ENCODE data around the gene BCAS1.

Gene BCAS1

DNA sequence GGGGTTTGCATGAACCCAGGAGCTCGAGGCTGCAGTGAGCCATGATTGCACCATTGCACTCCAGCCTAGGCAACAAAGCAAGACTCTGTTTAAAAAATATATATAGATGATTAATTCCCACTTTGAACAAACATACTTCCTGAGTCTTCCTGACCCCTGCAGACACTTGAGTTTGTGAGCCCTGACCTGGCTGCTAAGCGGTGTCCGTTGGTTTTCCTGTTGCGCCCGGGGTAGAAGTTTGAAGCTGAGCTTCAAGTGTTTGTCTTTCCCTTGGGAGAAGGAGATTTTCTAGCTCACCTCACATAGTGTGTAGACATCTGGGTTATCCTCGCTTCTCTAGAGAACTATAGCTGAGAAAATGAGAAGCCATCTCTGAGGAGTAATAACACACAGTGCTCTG, 11.7 kb upstream of the BCAS1 start:
- Mint-ChIP-seq H3K27ac (no peak overlapping the region), H3K27me3 (no peaks in the 10 kb centered on the region), H3K9me3 (no peaks in the 10 kb centered on the region), H3K4me3 (no peak overlapping the region), H3K4me1 (ENCODE audit: low read depth in 2 of 2) (peaks cover 13 to 21% of the 10 kb centered on the region in 2 donors), H3K36me3 (ENCODE audit: insufficient read depth) (no peaks in the 10 kb centered on the region)
- DNase-seq (no peak), ATAC-seq (replicated peaks) (no peak)

DNA sequence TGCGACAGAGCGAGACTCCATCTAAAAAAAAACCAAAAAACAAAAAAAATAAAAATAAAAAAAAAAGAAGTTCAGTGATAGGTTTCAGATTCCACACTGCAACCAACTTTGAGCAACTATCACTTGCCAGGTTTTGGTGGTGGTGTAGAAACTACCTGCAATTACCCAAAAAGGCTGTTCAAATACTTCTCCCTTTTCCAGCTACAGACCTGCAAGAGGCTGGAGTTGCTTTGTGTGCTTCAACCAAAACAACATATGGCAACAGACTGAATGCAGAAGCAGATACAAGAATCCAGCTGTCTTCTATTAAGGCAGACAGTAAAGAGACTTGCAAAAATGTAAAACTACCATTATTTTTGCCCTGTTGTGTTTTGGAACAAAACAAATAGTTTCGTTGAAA, 9.3 kb upstream of the BCAS1 start:
- H3K36me3 Mint-ChIP-seq (ENCODE audit: insufficient read depth) = no peaks in the 10 kb centered on the region
- peaks cover 17 to 24% of the 10 kb centered on the region in 2 donors for H3K4me1 Mint-ChIP-seq (ENCODE audit: low read depth in 2 of 2)
- H3K9me3 Mint-ChIP-seq = peaks cover 0 to 1% of the 10 kb centered on the region in 2 donors
- H3K27ac Mint-ChIP-seq = peak overlapping the region in 1 of 2 donors; percentile 32
- ATAC-seq (replicated peaks) = no peak
- H3K4me3 Mint-ChIP-seq = no peak overlapping the region
- no peak for DNase-seq
- no peaks in the 10 kb centered on the region for H3K27me3 Mint-ChIP-seq

DNA sequence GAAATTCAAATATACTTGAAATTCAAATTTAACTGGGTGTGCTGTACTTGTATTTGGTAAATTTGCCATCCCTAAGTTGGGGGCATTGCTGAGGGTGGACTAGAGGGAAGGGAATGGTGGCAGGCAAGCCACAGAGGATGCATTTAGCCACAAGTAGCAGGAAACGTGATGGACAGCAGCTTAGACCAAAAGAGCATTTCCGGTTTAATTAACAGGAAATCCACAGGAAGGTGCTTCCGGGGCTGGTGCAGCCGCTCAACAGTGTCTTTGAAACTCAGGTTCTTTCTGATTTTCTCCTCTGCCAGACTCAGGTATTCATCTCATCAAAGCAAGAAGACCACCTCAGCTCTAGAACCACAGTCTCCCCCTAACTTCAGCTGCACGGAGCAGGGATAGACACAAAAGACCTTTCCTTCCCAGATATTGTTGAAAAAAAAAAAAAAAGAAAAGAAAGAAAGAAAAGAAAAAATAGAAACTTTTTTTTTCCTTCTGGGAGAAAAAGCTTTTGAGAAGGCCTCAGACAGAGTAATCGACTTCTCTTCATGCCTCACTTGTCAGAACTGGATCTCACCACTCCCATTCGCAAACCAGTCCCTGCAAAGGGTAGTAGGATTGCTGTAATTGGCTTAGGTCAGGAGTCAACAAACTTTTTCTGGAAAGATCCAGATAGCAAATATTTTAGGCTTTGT, 8.0 kb upstream of the BCAS1 start:
- H3K4me3 Mint-ChIP-seq = peak overlapping the region; percentile 75 to 76
- DNase-seq (peak in 1 of 3 experiments; percentile 4), ATAC-seq (replicated peaks) (peak; percentile 68)
- no peaks in the 10 kb centered on the region for H3K36me3 Mint-ChIP-seq (ENCODE audit: insufficient read depth)
- peaks cover 0 to 1% of the 10 kb centered on the region in 2 donors for H3K9me3 Mint-ChIP-seq
- peak overlapping the region; percentile 89 to 90 for H3K27ac Mint-ChIP-seq
- no peaks in the 10 kb centered on the region for H3K27me3 Mint-ChIP-seq
- H3K4me1 Mint-ChIP-seq (ENCODE audit: low read depth in 2 of 2) = peaks cover 17 to 24% of the 10 kb centered on the region in 2 donors

DNA sequence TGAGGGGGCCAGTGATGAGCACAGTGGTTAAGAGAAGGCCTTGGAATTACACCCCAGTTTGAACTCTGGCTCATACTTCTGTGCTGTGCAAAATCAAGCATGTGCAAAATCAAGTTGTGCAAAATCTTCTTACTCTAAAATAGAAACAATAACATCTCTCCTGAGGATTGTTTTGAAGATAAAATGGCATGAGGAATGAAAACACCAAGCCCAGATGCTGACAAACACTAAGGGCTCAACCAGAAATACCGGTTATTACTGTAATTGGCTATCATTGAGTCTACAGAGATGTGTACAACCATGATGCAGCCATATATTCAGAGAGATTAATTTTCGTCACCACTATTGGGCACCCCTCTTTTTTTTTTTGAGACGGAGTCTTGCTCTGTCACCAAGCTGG, 5.9 kb upstream of the BCAS1 start:
- no peak for DNase-seq
- no peaks in the 10 kb centered on the region for H3K27me3 Mint-ChIP-seq
- H3K36me3 Mint-ChIP-seq (ENCODE audit: insufficient read depth) = no peaks in the 10 kb centered on the region
- H3K4me1 Mint-ChIP-seq (ENCODE audit: low read depth in 2 of 2) = peaks cover 17 to 24% of the 10 kb centered on the region in 2 donors
- no peak overlapping the region for H3K27ac Mint-ChIP-seq
- no peak overlapping the region for H3K4me3 Mint-ChIP-seq
- H3K9me3 Mint-ChIP-seq = peaks cover 0 to 1% of the 10 kb centered on the region in 2 donors
- ATAC-seq (replicated peaks) = no peak

DNA sequence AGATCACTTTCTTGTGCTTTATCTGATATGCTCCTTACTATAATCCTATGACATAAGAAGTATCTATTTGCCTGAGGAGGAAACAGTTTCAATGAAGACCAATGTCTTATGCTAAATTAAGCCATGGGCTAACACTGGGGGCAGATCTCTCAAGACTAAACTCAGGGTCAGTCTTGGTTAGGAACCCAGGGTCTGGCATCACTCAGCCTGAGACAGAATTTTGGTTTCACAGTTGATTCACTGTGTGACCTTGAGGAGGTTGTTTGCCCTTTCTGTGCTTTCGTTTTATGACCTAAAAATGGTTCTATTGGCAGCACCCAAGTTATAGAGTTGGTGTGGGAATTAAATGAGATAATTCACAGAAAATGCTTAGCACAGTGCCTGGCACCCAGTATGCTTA, 4.9 kb upstream of the BCAS1 start:
- DNase-seq = no peak
- Mint-ChIP-seq H3K4me1 (ENCODE audit: low read depth in 2 of 2) (peaks cover 17 to 24% of the 10 kb centered on the region in 2 donors), H3K36me3 (ENCODE audit: insufficient read depth) (no peaks in the 10 kb centered on the region), H3K27me3 (no peaks in the 10 kb centered on the region), H3K27ac (peak overlapping the region in 1 of 2 donors; percentile 16), H3K4me3 (no peak overlapping the region), H3K9me3 (peaks cover 0 to 1% of the 10 kb centered on the region in 2 donors)
- no peak for ATAC-seq (replicated peaks)

DNA sequence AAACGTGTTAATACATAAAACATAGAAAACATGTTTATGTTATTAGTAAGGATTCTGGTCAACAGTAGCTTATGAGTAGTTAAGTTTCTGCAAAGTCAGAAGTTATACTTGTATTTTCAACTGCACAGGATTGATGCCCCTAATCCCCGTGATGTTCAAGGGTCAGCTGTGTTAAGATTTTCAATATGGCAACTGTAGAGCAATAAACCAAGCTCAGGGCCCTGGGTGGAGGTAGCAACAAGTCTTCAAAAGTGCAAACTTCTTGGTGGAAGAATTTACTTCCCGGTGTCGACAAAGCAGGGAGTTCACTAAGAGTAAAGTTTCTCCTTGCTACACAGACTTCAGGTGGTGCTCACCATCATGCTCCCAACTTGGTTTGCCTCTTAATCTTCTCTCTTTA, 4.1 kb upstream of the BCAS1 start:
- H3K27me3 Mint-ChIP-seq = no peaks in the 10 kb centered on the region
- H3K9me3 Mint-ChIP-seq = peaks cover 0 to 1% of the 10 kb centered on the region in 2 donors
- peaks cover 17 to 24% of the 10 kb centered on the region in 2 donors for H3K4me1 Mint-ChIP-seq (ENCODE audit: low read depth in 2 of 2)
- H3K36me3 Mint-ChIP-seq (ENCODE audit: insufficient read depth) = no peaks in the 10 kb centered on the region
- no peak overlapping the region for H3K27ac Mint-ChIP-seq
- ATAC-seq (replicated peaks) (no peak), DNase-seq (no peak)
- H3K4me3 Mint-ChIP-seq = no peak overlapping the region

DNA sequence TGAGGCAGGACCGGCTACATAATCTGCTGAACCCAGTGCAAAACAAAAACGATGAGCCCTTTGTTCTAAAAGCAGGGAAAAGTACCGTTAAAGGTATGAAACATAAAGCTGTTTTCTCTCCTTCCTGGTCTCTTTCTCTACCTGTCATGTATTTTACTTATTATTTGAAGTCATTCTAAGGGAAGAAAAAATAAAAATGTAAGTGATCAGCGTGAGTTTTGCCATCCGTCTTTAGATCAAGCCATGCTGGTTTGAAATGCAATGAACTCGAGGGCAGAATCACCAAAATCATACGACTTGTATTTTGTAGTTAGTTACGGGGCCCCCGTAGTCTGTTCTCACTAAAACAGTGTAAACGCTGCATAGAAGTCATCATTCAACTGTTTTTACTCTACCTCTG, 2.9 kb upstream of the BCAS1 start:
- Mint-ChIP-seq H3K27me3 (no peaks in the 10 kb centered on the region), H3K9me3 (peaks cover 0 to 1% of the 10 kb centered on the region in 2 donors), H3K36me3 (ENCODE audit: insufficient read depth) (no peaks in the 10 kb centered on the region), H3K27ac (no peak overlapping the region), H3K4me1 (ENCODE audit: low read depth in 2 of 2) (peaks cover 12 to 13% of the 10 kb centered on the region in 2 donors), H3K4me3 (no peak overlapping the region)
- ATAC-seq (replicated peaks) (no peak), DNase-seq (no peak)

DNA sequence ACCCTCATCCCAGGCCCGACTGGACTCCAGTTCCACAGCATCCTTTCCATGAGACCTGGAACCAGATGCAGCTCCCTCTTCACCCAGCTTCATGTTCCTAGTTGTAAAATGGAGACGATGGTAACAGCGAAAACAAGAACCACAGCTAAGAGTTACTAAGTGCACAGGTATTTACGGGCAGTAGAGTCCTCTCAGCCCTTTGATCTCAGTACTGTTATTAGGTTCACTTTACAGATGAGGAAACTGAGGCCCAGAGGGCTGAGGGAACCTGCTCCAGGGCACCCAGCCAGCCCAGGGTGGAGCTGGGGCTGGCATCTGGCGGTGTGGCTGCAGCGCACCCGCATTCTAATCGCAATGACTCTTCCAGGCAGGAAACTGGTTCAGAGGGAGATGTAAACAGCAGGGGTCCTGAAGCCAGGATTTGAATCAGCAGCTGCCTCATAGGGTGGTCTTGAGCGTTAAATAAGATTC, 858 bp downstream of the BCAS1 start:
- H3K27ac Mint-ChIP-seq = no peak overlapping the region
- DNase-seq (no peak), ATAC-seq (replicated peaks) (no peak)
- no peaks in the 10 kb centered on the region for H3K9me3 Mint-ChIP-seq
- peaks cover 3 to 5% of the 10 kb centered on the region in 2 donors for H3K4me1 Mint-ChIP-seq (ENCODE audit: low read depth in 2 of 2)
- H3K4me3 Mint-ChIP-seq = no peak overlapping the region
- H3K36me3 Mint-ChIP-seq (ENCODE audit: insufficient read depth) = peaks cover under 1% of the 10 kb centered on the region
- H3K27me3 Mint-ChIP-seq = no peaks in the 10 kb centered on the region

DNA sequence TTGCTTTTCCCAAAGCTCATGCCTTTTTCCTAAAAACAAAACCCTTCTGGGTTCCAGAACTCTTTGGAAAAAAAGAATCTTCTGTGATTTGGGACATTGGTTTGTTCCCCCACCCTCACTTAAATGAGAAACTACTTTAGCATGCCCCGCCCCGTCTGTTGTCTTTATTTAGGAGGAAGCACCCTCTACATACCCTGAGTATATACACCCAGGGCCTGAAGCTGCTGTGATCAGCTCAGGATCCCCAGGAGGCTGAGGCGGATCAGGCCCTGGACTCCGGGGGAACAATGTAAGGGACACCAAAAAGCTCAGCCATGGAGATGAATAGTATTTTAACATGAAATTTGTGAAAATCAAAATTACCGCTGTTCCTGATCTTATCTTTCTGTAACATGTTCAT, 1.4 kb downstream of the BCAS1 start:
- H3K27ac Mint-ChIP-seq = peak overlapping the region in 1 of 2 donors; percentile 41
- no peak overlapping the region for H3K4me3 Mint-ChIP-seq
- H3K9me3 Mint-ChIP-seq = no peaks in the 10 kb centered on the region
- peaks cover 9 to 11% of the 10 kb centered on the region in 2 donors for H3K4me1 Mint-ChIP-seq (ENCODE audit: low read depth in 2 of 2)
- H3K36me3 Mint-ChIP-seq (ENCODE audit: insufficient read depth) = peaks cover 3% of the 10 kb centered on the region
- DNase-seq (no peak), ATAC-seq (replicated peaks) (no peak)
- no peaks in the 10 kb centered on the region for H3K27me3 Mint-ChIP-seq

DNA sequence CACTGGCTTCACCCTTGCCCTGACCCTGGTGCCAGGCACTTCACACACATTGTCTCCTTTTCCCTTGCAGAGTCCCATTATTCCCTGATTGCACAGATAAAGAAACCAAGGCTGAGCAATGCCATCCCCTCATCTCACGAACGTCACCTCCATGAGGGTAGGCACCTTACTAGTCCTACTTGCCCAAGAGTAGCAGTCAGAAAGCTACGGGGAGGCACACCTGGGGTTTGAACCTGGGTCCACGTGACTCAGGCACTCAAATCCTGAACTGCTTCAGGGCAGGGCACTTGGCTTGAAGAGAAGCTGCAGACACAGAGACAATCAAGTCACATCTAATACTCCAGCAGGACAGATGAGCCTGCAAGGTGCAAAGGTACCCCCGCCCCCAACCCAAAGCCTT, 1.9 kb downstream of the BCAS1 start:
- H3K27me3 Mint-ChIP-seq = no peaks in the 10 kb centered on the region
- H3K4me1 Mint-ChIP-seq (ENCODE audit: low read depth in 2 of 2) = peaks cover 13 to 14% of the 10 kb centered on the region in 2 donors
- ATAC-seq (replicated peaks) (no peak), DNase-seq (no peak)
- peak overlapping the region in 1 of 2 donors; percentile 41 for H3K27ac Mint-ChIP-seq
- H3K9me3 Mint-ChIP-seq = no peaks in the 10 kb centered on the region
- no peak overlapping the region for H3K4me3 Mint-ChIP-seq
- H3K36me3 Mint-ChIP-seq (ENCODE audit: insufficient read depth) = peaks cover 3% of the 10 kb centered on the region

DNA sequence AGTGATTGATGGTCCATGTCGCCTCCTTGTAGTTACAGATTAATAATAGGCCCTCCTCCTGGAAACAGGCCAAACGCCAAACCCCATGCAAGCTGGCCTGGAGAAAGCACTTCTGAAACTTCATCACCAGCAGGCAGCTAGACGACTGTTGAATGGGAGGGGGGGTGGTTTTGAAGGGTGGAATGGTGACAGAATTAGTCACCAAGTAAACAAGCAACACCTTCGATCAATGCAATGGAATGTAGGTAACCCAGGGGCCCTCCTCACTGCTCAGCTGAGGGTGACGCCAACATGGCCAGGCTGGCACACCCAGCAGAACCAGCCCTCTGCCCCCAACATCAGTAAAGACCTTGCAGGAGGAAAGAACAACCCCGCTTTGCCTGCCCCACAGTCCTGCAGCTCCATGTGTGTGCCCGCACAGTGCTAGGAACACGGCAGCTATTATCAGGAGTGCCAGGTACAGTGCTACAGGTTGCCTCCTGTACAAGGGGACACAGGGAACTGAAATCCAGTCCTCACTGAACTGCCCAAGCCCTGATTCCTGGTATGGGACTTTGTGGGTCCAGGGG, 2.7 kb downstream of the BCAS1 start:
- no peaks in the 10 kb centered on the region for H3K27me3 Mint-ChIP-seq
- peaks cover 13 to 18% of the 10 kb centered on the region in 2 donors for H3K4me1 Mint-ChIP-seq (ENCODE audit: low read depth in 2 of 2)
- H3K9me3 Mint-ChIP-seq = no peaks in the 10 kb centered on the region
- H3K36me3 Mint-ChIP-seq (ENCODE audit: insufficient read depth) = peaks cover 3% of the 10 kb centered on the region
- peak overlapping the region in 1 of 2 donors; percentile 38 for H3K27ac Mint-ChIP-seq
- ATAC-seq (replicated peaks) (peak; percentile 23), DNase-seq (peak in 1 of 3 experiments; percentile 1)
- H3K4me3 Mint-ChIP-seq = no peak overlapping the region

DNA sequence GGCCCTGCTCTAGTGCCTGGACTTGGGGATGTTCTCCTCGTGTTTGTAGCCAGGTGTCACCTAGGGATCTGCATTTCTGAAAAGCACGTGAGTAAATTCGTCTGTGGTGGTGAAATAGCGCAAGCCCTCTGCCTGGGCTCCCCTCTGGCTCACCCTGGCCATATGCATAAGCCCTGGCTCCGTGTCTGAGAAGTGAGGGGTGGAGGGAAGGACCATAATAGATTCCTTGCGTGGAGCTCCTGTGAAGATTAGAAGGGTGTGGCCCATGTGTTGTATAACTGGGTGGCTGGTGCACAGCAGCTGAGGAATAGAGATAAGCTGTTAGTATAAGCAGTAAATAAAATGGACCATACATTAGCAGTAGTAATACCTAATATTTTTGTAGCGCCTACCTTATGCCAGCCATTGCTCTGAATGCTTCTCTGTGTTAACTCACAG, 4.8 kb downstream of the BCAS1 start:
- peaks cover 3% of the 10 kb centered on the region for H3K36me3 Mint-ChIP-seq (ENCODE audit: insufficient read depth)
- ATAC-seq (replicated peaks) (no peak), DNase-seq (no peak)
- no peaks in the 10 kb centered on the region for H3K9me3 Mint-ChIP-seq
- H3K4me1 Mint-ChIP-seq (ENCODE audit: low read depth in 2 of 2) = peaks cover 13 to 18% of the 10 kb centered on the region in 2 donors
- H3K27ac Mint-ChIP-seq = peak overlapping the region in 1 of 2 donors; percentile 32
- H3K27me3 Mint-ChIP-seq = no peaks in the 10 kb centered on the region
- H3K4me3 Mint-ChIP-seq = no peak overlapping the region

DNA sequence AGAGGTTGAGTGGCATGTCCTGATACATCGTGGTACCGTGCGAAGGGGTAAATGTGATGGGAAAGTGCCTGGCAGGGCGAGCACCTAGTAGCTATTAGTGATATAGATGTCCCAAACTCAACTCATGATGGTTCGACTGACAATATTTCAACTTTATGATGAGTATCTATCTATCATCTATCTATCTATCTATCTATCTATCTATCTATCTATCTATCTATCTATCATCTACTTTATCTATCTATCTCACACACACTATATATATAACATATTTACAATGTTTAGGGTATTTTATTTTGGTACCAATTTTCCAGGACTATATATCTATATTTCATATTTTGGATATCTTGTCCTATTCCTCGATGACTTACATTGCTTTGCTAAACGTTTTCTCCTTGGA, 5.5 kb downstream of the BCAS1 start:
- Mint-ChIP-seq H3K9me3 (no peaks in the 10 kb centered on the region), H3K27me3 (no peaks in the 10 kb centered on the region), H3K36me3 (ENCODE audit: insufficient read depth) (peaks cover 3% of the 10 kb centered on the region), H3K4me3 (no peak overlapping the region), H3K4me1 (ENCODE audit: low read depth in 2 of 2) (peaks cover 13 to 18% of the 10 kb centered on the region in 2 donors), H3K27ac (peak overlapping the region; percentile 25 to 88)
- ATAC-seq (replicated peaks) = no peak
- no peak for DNase-seq
